Stimulated activated CD4-positive, alpha-beta T cell treated with anti-CD3 and anti-CD28 coated beads, Interleukin-4, amount 100 ng/mL, for 48 hours (primary cell): Measurements from ENCODE around the gene STIM1.
"Not testable (repeated sequence)": the region's sequence is repeated elsewhere in the genome, so short reads cannot be mapped to it uniquely, and the experiment has no call there.

Source experiments
- DNase-seq, 2 donors: peaks; one replicate each; pipeline ENCODE4 v3.0.0-alpha.2; 2020; ENCODE audit warnings: low read depth in 2 of 2

The STIM1 gene

GRCh38 chr11:4111834-4112233, 256.4 kb downstream of the STIM1 start:
- no peak for DNase-seq

GRCh38 chr11:4115128-4115527, 259.7 kb downstream of the STIM1 start:
- no peak for DNase-seq

- DNase-seq, result no peak
Observed at GRCh38 chr11:4118107-4118506, 262.6 kb downstream of the STIM1 start.

- no peak for DNase-seq
Observed at GRCh38 chr11:4123218-4123617, 267.8 kb downstream of the STIM1 start.

- DNase-seq, result no peak
Observed at GRCh38 chr11:4125141-4125540, 269.7 kb downstream of the STIM1 start.

GRCh38 chr11:4127357-4127756, 271.9 kb downstream of the STIM1 start:
- DNase-seq, result no peak

- not testable (repeated sequence) for DNase-seq
Observed at GRCh38 chr11:4130219-4130618, 274.8 kb downstream of the STIM1 start.

GRCh38 chr11:4134806-4135205, 279.3 kb downstream of the STIM1 start:
- DNase-seq, result no peak

GRCh38 chr11:4138497-4138896, 283.0 kb downstream of the STIM1 start:
- DNase-seq, result no peak

- DNase-seq, result no peak
Observed at GRCh38 chr11:4140067-4140636, 284.7 kb downstream of the STIM1 start.
